ENCODE results near the gene MACROD2.
A peak's percentile ranks its signal among the peaks of the same experiment; 100 is the strongest.
"Not testable (repeated sequence)": the region's sequence is repeated elsewhere in the genome, so short reads cannot be mapped to it uniquely, and the experiment has no call there.

MACROD2 gene

GRCh38 chr20:14889496-14890255 lies 894.4 kb downstream of the MACROD2 start:
- DNase-seq: no peak

- DNase-seq: no peak
These were observed 895.4 kb downstream of the MACROD2 start for GRCh38 chr20:14890713-14891112.

GRCh38 chr20:14892782-14893181 lies 897.5 kb downstream of the MACROD2 start:
- no peak for DNase-seq

GRCh38 chr20:14896569-14896968 lies 901.3 kb downstream of the MACROD2 start:
- no peak for DNase-seq

GRCh38 chr20:14897608-14898007 lies 902.3 kb downstream of the MACROD2 start:
- DNase-seq: no peak

GRCh38 chr20:14902432-14903089 lies 907.2 kb downstream of the MACROD2 start:
- DNase-seq: no peak

- no peak for DNase-seq
These were observed 911.7 kb downstream of the MACROD2 start for GRCh38 chr20:14906908-14907434.

- no peak for DNase-seq
These were observed 914.8 kb downstream of the MACROD2 start for GRCh38 chr20:14910126-14910525.

GRCh38 chr20:14913896-14914620 lies 918.7 kb downstream of the MACROD2 start:
- DNase-seq: no peak

- DNase-seq: no peak
These were observed 919.3 kb downstream of the MACROD2 start for GRCh38 chr20:14914633-14915032.

GRCh38 chr20:14915356-14915755 lies 920.0 kb downstream of the MACROD2 start:
- DNase-seq: no peak

GRCh38 chr20:14916360-14916920 lies 921.1 kb downstream of the MACROD2 start:
- no peak for DNase-seq

- no peak for DNase-seq
These were observed 923.0 kb downstream of the MACROD2 start for GRCh38 chr20:14918281-14918680.

- no peak for DNase-seq
These were observed 923.7 kb downstream of the MACROD2 start for GRCh38 chr20:14918976-14919375.

- DNase-seq: peak; percentile 19
These were observed 924.3 kb downstream of the MACROD2 start for GRCh38 chr20:14919501-14920081.

GRCh38 chr20:14921513-14921912 lies 926.2 kb downstream of the MACROD2 start:
- DNase-seq: no peak

GRCh38 chr20:14922503-14923267 lies 927.4 kb downstream of the MACROD2 start:
- no peak for DNase-seq

GRCh38 chr20:14924433-14924832 lies 929.1 kb downstream of the MACROD2 start:
- DNase-seq: no peak

- no peak for DNase-seq
These were observed 930.0 kb downstream of the MACROD2 start for GRCh38 chr20:14925300-14925699.

GRCh38 chr20:14926436-14926835 lies 931.1 kb downstream of the MACROD2 start:
- not testable (repeated sequence) for DNase-seq

GRCh38 chr20:14928083-14928482 lies 932.8 kb downstream of the MACROD2 start:
- DNase-seq: no peak

- no peak for DNase-seq
These were observed 934.1 kb downstream of the MACROD2 start for GRCh38 chr20:14929388-14929787.
